Glomerular visceral epithelial cell (primary cell): ENCODE results near the gene DDX6.
A peak's percentile ranks its signal among the peaks of the same experiment; 100 is the strongest.

Experiments used
- DNase-seq: peaks from one replicate; pipeline ENCODE4 v3.0.0-alpha.2; 2016; ENCODE audit errors: extremely low spot score

DDX6 gene

GRCh38 chr11:118705111-118705741 is 85.7 kb downstream of the DDX6 start:
- DNase-seq, result peak; percentile 8

- DNase-seq, result no peak
Measured at GRCh38 chr11:118703563-118704106, 87.3 kb downstream of the DDX6 start.

- DNase-seq, result no peak
Measured at GRCh38 chr11:118699506-118700220, 91.3 kb downstream of the DDX6 start.
